ENCODE results near the gene RC3H2. TPM values are rescaled to one million over a fixed set of nuclear protein-coding genes. Genes with fewer than 3 reads are reported as not detected.

The RC3H2 gene
- total and polyA plus RNA-seq, 2 of the 8 experiments (the other 6 are each of a cell fraction or from before 2014, with no cell fraction given): 11.2 to 38.4 TPM

GRCh38 chr9:122931226-122932121, 26.3 kb upstream of the RC3H2 start, which contains the start of gene ZBTB26 (continued):
- TF ChIP-seq, protein P1, sequence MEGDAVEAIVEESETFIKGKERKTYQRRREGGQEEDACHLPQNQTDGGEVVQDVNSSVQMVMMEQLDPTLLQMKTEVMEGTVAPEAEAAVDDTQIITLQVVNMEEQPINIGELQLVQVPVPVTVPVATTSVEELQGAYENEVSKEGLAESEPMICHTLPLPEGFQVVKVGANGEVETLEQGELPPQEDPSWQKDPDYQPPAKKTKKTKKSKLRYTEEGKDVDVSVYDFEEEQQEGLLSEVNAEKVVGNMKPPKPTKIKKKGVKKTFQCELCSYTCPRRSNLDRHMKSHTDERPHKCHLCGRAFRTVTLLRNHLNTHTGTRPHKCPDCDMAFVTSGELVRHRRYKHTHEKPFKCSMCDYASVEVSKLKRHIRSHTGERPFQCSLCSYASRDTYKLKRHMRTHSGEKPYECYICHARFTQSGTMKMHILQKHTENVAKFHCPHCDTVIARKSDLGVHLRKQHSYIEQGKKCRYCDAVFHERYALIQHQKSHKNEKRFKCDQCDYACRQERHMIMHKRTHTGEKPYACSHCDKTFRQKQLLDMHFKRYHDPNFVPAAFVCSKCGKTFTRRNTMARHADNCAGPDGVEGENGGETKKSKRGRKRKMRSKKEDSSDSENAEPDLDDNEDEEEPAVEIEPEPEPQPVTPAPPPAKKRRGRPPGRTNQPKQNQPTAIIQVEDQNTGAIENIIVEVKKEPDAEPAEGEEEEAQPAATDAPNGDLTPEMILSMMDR (IDR thresholded peaks at IDR 0.05; ENCODE audit: control extremely low read depth in 1 of 3, insufficient read depth in 1 of 3, low read depth in 1 of 3, low read length in 3 of 3): no peak
- TF ChIP-seq TEAD4 (IDR thresholded peaks at IDR 0.05; ENCODE audit: low read depth, low read length) (peak; percentile 50; the same call in 1 of the 2 replicates), EZH2 (IDR thresholded peaks at IDR 0.05; ENCODE audit: low read depth, low read length, severe bottlenecking) (no peak), BACH1 (IDR thresholded peaks at IDR 0.05; ENCODE audit: low read length) (no peak), JUND (IDR thresholded peaks at IDR 0.05; ENCODE audit: low read length) (0 out of 2 replicates have a peak, but pooled peaks have one; percentile 5), ASH2L (IDR thresholded peaks at IDR 0.05; ENCODE audit: low read length) (peak; percentile 96), YY1 (IDR thresholded peaks at IDR 0.05; ENCODE audit: low read depth, low read length) (no peak), SP1 (IDR thresholded peaks at IDR 0.05; ENCODE audit: low read depth, low read length) (peak; percentile 83; the same call in 1 of the 2 replicates), HDAC6 (IDR thresholded peaks at IDR 0.05; ENCODE audit: low read depth, low read length) (no peak), TCF12 (IDR thresholded peaks at IDR 0.05; ENCODE audit: low read depth, low read length) (no peak), TBP (IDR thresholded peaks at IDR 0.05; ENCODE audit: low read depth, low read length) (peak; percentile 78), RXRA (IDR thresholded peaks at IDR 0.05; ENCODE audit: insufficient read depth, low read depth, low read length) (no peak), CTBP2 (IDR thresholded peaks at IDR 0.05; ENCODE audit: borderline replicate concordance, insufficient read depth, insufficient read length, low read length) (no peak), POLR2AphosphoS5 (IDR thresholded peaks at IDR 0.05; ENCODE audit: low read depth, low read length) (peak; percentile 97), SUZ12 (IDR thresholded peaks at IDR 0.05; ENCODE audit: low read length) (no peak), FOSL1 (IDR thresholded peaks at IDR 0.05; ENCODE audit: insufficient read depth, low read depth, low read length) (0 out of 2 replicates have a peak, but pooled peaks have one; percentile 40), TAF7 (optimal IDR thresholded peaks at IDR 0.05; ENCODE audit: borderline replicate concordance, low read depth, low read length) (peak; percentile 85), CBX5 (IDR thresholded peaks at IDR 0.05; ENCODE audit: low read depth, low read length) (no peak), ATF2 (IDR thresholded peaks at IDR 0.05; ENCODE audit: low read length) (no peak)
